ENCODE data around the gene PRDM15.

PRDM15 gene

DNA sequence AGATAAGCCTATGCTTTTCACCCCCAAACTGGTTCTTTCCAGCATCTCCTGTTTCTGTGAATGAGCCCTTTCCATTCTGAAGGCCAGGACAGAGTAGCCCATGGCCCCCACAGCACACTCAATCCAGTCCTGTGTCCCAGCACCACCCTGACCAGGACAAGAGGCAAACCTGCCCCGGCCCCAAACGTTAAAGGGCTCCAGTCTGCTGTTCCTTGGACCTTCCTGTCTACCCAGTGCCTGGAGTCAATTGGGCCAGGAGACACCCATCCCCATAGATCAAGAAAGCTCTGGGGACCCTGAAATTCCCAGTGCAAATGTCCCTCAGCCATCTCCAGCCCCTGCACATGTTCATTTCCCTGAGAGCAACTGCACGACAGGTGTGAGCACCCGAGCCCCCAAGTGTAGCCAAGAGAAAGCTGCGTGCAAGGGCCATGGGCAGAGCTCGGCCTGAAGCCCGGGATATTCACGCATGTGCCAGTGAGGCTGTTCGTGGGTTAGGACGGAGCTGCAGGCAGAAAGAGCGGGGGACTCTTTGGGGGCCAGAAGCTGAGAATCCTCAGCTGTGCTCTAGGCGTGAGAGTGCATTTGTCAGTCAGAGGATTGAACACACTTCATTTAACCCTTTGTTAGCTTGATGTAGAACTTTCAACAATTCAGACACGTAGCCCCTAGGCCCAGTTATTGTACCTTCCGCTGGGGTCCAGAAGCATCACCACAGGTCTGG is 108.1 kb downstream of the PRDM15 start:
- Mint-ChIP-seq H3K27me3 (peaks cover 37% of the 10 kb centered on the region), H3K4me1 (peaks cover 22% of the 10 kb centered on the region), H3K4me3 (no peak overlapping the region)

DNA sequence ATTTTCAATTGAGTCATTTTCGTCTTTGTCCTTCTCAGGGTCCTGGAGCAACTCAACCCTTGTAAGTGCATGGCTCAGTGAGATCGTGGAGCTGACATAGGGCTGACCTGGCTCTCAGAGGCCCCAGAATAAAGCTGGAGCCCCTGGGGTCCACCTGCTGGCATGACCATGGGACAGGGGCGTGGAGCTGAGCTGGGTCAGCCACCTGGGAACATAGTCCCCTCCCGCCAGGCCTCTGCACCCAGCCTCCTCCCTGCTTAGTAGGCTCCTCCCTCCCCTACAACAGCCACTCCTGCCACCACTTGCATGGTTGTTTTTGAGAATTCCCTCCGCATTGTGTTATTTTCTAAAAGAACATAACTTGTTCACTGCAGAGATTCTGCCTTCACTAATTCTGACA is 109.2 kb downstream of the PRDM15 start:
- Mint-ChIP-seq H3K27me3 (peaks cover 38% of the 10 kb centered on the region), H3K27ac (no peak overlapping the region), H3K4me1 (peaks cover 22% of the 10 kb centered on the region), H3K9me3 (no peaks in the 10 kb centered on the region), H3K4me3 (no peak overlapping the region), H3K36me3 (no peaks in the 10 kb centered on the region)

More for the DNA sequence above, 108.1 kb downstream of the PRDM15 start:
- Mint-ChIP-seq H3K36me3 (no peaks in the 10 kb centered on the region), H3K9me3 (no peaks in the 10 kb centered on the region), H3K27ac (no peak overlapping the region)

DNA sequence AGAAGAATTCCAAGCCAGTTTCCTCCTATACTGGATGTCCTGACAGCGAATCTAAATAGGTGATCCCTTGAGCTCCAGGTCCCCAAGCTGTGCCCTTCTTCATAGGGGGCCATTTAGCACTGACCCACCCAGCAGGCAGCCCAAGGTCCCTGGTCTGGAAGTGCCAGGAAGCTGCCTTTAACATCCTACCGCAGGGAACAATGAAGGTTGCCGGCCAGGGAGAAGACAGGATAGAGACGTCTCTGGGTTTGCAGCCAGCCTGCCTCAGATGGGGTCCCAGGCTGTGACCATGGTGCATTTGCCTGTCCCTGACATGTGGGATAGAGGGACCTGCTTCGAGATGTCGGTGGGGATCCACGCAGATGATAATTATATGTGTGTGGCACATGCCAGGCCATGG is 109.6 kb downstream of the PRDM15 start:
- no peak overlapping the region for H3K4me3 Mint-ChIP-seq
- H3K4me1 Mint-ChIP-seq, result peaks cover 22% of the 10 kb centered on the region
- H3K36me3 Mint-ChIP-seq, result no peaks in the 10 kb centered on the region
- no peak overlapping the region for H3K27ac Mint-ChIP-seq
- H3K27me3 Mint-ChIP-seq, result peaks cover 37% of the 10 kb centered on the region
- H3K9me3 Mint-ChIP-seq, result no peaks in the 10 kb centered on the region

DNA sequence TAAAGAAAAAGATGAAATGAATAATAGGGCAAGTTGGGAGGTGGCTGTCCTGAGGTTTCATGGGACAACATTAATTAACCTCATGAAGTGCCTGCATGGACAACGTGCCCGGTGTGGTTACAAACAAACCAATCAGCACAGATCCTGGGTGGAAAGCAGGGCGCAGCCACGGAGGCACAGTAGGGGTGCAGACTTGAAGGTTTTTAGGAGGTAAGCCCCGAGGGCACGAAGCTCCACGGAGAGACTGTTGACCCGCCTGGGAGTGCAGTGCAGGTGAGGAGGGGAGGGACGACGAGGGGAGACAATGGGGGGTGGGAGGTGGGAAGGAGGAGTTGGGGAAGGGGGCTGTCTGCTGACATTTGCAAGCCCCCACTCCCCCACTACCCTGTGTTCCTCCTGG is 110.0 kb downstream of the PRDM15 start:
- Mint-ChIP-seq H3K27ac (no peak overlapping the region), H3K4me3 (peak overlapping the region; percentile 86), H3K27me3 (peaks cover 37% of the 10 kb centered on the region), H3K4me1 (peaks cover 22% of the 10 kb centered on the region), H3K36me3 (no peaks in the 10 kb centered on the region), H3K9me3 (no peaks in the 10 kb centered on the region)

DNA sequence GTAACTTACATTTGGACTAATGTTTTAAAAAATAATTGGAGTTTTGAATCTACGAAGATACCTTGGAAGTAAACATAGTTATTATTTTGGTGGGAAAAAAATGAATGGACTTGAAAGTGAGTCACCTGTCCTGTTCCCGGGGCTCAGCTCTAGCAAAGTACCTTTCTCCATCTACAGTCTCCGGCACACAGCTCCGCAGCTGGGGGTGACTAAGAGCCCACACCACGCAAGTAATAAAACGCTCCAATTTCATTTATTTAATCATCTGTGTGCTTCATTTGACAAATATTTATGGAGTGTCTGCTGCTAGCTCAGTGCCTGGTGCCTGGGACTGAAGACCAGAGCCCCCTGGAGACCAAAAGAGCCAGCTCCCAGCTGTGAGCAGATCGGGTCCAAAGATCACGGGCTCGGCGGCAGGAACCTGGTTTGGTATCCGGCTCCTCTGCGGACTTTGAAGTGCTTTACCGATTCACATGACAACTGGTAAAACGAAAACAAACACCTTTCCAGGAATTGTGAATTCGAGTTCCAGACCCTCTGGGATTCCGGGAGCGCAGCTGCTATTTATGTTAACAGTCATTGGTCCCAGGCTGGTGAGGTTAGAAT is 110.6 kb downstream of the PRDM15 start:
- H3K9me3 Mint-ChIP-seq, result no peaks in the 10 kb centered on the region
- H3K4me1 Mint-ChIP-seq, result peaks cover 22% of the 10 kb centered on the region
- H3K36me3 Mint-ChIP-seq, result no peaks in the 10 kb centered on the region
- peaks cover 37% of the 10 kb centered on the region for H3K27me3 Mint-ChIP-seq
- no peak overlapping the region for H3K27ac Mint-ChIP-seq
- peak overlapping the region; percentile 86 for H3K4me3 Mint-ChIP-seq

DNA sequence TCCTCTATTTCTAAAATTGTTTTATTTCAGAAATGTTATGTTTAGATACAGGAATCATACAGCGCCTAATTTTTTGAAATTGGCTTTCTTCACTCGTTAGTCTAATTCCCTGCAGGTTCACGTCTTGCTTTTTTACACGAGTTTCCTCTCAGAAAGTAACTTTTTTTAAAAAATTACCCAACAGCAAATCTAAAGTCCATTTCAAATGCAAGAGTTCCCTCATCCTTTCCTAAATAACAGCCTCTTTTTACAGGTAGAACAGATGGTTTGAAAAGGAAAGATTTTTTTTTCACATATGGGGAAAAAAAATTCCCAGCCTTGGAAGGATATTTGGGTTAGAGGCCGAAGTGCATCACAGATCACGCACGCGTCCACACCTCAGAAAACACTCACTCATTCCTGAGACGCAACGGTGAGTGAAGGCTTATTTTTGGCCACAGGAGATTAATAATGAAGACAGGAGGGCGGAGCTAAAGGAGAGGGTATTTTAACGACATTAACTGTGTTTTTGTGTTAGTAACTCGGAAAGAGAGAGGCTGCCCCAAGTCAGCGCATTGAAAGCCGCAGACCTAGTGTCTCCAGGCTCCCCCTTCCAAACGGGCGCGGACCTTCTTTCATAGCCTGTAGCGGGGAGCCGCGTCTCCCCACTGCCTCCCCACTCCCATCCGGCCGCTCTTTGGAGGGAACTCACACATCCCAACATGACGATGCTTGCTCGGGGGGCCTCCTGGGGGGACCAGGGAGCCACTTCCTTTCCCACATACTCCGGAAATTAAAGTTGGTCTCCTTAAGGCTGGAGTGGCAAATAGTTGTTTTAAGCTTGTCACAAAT is 111.3 kb downstream of the PRDM15 start:
- Mint-ChIP-seq H3K27me3 (peaks cover 40% of the 10 kb centered on the region), H3K27ac (peak overlapping the region; percentile 31), H3K4me1 (peaks cover 22% of the 10 kb centered on the region), H3K36me3 (no peaks in the 10 kb centered on the region), H3K9me3 (no peaks in the 10 kb centered on the region), H3K4me3 (peak overlapping the region; percentile 86)

DNA sequence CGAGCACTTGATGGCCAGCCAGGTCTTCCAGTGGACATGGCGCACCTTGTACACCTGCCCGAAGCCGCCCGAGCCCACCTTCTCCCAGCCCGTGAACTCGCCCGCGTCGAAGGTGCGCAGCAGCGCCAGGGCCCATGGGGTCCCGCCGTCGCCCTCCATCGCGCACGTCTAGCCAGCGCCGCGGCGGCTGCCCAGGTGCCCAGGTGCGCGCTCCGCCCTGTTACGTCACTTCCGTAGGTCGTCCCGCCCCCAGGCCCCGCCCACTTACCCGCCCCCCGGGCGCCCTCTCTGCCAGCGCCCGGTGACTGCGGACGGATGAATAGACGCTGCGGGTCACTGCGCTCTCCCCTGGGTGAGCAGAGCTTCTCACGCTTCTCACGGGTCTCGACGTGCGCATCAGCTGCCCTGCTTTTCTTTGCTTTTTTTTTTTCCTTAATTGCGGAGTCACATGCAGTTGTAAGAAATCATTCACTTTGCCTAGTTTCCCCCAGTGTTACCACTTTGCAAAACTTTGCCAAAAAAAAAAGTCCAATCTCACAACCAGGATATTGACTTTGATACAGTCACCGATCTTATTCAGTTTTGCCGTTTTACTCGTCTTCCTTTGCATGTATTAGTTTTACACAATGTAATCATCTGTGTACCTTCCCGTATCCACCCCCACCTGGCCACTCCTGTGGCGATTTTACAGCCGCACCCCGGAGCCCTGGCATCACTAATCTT is 112.1 kb downstream of the PRDM15 start, which contains the start of gene RIPK4:
RIPK4 (minus strand) TSS at position 170 of the 723 bp plus-strand sequence; CDS start at position 159, 11 bp downstream.
- no peaks in the 10 kb centered on the region for H3K36me3 Mint-ChIP-seq
- peaks cover 22% of the 10 kb centered on the region for H3K4me1 Mint-ChIP-seq
- peak within 1 kb of the TSS; percentile 86 for H3K4me3 Mint-ChIP-seq
- H3K9me3 Mint-ChIP-seq, result no peaks in the 10 kb centered on the region
- peaks cover 43% of the 10 kb centered on the region for H3K27me3 Mint-ChIP-seq
- H3K27ac Mint-ChIP-seq, result peak within 1 kb of the TSS; percentile 31

DNA sequence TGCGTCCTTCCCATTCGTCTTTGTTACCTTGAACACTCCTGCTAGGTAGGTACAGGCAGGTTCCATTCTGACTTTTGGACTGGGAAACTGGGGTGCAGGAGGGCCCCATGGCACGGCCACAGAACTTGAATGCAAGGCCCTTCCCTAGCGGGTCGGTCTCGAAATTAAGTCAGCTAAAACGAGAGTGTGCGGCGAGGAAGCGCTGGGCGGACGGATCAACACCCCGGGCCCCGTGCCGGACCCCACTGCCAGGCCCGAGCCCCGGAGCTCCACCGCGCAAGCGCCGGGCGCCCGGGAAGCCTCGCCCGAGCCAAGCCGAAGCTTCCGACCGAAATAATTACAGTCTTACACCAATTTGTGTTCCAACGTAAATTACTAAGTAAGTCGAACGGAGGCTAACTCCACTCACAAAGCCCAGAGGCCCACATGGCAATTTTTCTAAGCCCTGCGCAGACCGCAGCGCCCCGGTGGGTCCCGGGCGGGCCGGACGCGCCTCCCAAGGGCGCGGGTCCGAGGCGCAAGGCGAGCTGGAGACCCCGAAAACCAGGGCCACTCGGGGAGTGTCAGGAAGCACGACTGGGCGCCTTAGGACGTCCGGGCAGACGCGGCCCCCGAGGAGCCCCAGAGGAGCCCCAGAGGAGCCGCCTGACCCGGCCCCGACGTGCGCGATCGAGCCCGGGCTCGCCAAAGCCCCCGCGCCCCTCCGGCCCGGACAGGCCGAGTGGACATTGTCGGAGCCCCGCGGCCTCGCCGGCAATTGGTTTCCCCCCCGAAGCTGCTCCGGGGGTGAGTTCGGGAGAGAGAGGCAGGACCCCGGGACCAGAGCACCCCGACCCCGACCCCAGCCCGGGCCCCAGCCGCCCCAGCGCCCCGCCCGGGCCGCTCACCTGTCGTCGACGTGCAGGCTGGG is 112.9 kb downstream of the PRDM15 start:
- H3K27me3 Mint-ChIP-seq, result peaks cover 51% of the 10 kb centered on the region
- no peaks in the 10 kb centered on the region for H3K9me3 Mint-ChIP-seq
- no peaks in the 10 kb centered on the region for H3K36me3 Mint-ChIP-seq
- no peak overlapping the region for H3K27ac Mint-ChIP-seq
- H3K4me1 Mint-ChIP-seq, result peaks cover 25% of the 10 kb centered on the region
- no peak overlapping the region for H3K4me3 Mint-ChIP-seq

DNA sequence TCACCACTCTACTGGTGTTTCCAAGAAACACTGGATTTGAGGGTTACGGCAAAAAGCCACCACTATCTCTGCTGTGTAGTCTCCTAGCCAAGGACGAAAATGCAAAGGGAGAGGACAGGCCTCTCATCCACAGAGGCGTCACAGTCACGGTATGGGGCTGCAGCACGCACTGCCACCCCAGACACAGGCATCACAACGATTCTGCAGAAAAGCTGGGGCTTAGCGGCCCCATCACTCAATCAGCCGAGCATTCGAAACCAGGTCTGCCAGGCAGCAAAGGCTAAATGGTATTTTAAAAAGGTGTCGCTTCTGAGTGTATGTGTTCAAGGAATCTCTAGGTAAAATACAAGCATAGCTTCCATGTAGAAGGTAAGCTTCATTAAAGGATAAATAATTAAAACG is 113.7 kb downstream of the PRDM15 start:
- Mint-ChIP-seq H3K27ac (no peak overlapping the region), H3K27me3 (peaks cover 55% of the 10 kb centered on the region), H3K4me3 (peak overlapping the region; percentile 23), H3K9me3 (no peaks in the 10 kb centered on the region), H3K36me3 (no peaks in the 10 kb centered on the region), H3K4me1 (peaks cover 29% of the 10 kb centered on the region)

DNA sequence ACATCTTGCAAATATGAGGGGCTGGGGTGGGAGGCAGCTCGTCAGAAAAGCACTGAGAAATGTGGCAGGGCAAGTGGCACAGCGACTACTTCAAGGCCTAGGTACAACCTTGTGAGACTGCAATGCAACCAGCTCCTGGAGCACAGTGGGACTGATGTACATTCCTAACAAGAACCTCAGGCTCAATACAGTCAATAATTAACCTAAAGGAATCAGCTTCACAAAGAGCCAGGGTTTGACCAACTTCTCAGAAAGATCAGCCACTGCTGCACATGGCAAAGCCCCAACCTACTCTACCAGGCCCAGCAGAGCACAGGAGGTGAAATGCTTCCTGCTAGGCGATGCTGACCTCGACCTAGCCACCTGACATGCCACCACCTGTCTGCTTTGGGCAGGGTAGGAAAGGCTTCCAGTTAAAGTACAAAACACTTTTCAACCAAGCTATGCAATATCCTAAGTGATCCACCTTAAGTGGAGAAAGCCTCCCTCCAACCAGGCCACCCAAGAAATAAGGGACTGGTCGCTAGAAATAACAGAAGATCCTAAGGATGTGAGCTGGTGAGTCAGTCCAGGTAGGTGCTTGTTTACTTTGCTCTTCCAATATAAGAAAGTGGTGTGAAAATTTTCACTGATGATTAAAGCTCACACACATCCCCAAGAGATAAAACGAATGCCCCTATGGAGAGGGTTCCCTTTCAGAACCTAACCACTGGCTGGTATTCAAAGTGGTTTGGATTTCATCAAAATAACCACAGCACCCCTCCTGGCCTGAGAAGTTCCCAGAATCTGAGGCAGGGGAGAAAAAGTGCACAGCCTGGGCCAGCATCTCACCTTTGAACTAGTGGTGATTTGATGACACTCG is 114.4 kb downstream of the PRDM15 start:
- Mint-ChIP-seq H3K27ac (no peak overlapping the region), H3K9me3 (no peaks in the 10 kb centered on the region), H3K27me3 (peaks cover 61% of the 10 kb centered on the region), H3K4me3 (peak overlapping the region; percentile 38), H3K4me1 (peaks cover 29% of the 10 kb centered on the region), H3K36me3 (no peaks in the 10 kb centered on the region)

DNA sequence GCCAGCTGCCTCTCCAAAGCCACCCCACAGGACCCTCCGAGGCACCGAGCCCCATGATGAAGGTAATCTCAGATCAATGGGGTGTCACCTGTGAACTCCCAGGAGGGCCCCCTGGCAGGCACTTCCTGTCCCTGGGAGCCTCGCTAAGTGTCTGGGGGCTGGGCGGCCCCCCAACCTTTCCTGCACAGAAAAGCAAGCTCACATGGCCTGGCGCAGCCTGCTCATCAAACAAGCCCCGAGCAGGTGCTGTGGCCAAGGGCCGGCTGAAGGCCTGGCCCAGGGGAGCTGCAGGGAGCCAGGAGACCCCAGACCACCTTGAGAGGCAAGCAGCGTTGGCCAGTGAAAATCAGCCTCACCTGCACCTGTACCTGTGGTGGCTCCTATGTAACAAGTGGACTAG is 115.1 kb downstream of the PRDM15 start:
- Mint-ChIP-seq H3K36me3 (no peaks in the 10 kb centered on the region), H3K27ac (no peak overlapping the region), H3K4me1 (peaks cover 27% of the 10 kb centered on the region), H3K9me3 (no peaks in the 10 kb centered on the region), H3K4me3 (no peak overlapping the region), H3K27me3 (peaks cover 60% of the 10 kb centered on the region)

DNA sequence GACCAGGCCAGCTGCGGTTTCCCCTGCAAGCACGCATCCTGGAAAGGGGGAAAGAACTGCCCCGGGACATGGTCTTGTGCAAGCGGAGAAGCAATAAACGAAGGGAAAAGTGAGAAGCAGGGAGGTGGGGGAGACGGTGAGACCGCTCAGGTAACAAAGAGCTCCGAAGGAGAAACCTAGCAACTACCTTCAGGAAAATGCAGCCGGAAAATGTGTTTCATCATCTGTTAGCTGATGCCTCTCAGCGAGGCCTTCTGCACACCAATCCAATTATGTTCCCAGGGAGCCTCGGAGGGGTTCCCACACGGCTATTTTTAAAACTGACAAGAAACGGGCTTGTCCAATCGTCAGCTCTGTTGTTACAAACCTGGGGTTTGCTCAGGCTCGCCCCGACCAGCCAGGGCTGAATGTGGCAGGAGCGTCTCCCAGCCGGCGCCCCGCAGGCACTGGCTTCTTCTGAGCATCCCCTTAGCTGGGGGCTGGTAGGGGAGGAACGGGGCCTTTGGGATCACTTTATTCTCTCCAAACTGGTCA is 115.7 kb downstream of the PRDM15 start:
- Mint-ChIP-seq H3K27ac (no peak overlapping the region), H3K4me3 (no peak overlapping the region), H3K36me3 (no peaks in the 10 kb centered on the region), H3K27me3 (peaks cover 59% of the 10 kb centered on the region), H3K4me1 (peaks cover 22% of the 10 kb centered on the region), H3K9me3 (no peaks in the 10 kb centered on the region)

DNA sequence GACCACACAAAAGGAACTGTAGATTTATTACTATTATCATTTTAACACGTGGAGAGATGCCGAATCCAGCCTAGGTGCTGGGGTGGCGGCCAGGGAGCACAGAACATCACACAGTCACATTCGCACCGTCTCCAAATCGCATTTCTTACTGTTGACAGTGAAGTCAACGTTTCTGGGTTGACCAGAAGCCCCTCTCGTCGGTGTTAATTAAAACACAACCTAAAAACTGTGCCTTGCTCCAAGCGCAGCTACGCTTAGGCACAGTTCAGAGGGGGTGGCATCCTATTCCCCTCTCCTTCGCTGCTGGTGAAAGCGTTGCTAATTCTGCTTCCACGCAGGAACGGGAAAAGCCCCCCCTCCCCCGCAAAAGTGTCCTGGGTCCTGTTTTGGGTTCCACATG is 116.4 kb downstream of the PRDM15 start:
- H3K36me3 Mint-ChIP-seq, result no peaks in the 10 kb centered on the region
- H3K9me3 Mint-ChIP-seq, result no peaks in the 10 kb centered on the region
- H3K4me3 Mint-ChIP-seq, result no peak overlapping the region
- peaks cover 15% of the 10 kb centered on the region for H3K4me1 Mint-ChIP-seq
- no peak overlapping the region for H3K27ac Mint-ChIP-seq
- peaks cover 53% of the 10 kb centered on the region for H3K27me3 Mint-ChIP-seq
